Sigmoid colon (tissue), 7 donors: ENCODE data around the gene TMEM140. TPM values are rescaled to one million over a fixed set of nuclear protein-coding genes. Genes with fewer than 3 reads are reported as not detected.
A peak's percentile ranks its signal among the peaks of the same experiment; 100 is the strongest.

ENCODE experiments used
- DNase-seq: peaks from one replicate; pipeline ENCODE4 v3.0.0-alpha.2; 2019
- H3K27ac ChIP-seq, 4 donors: fragments of 200-600 bp; sonication (generic); one replicate each; pipeline ENCODE4 v1.5.1; 2016 to 2019; ENCODE audit warnings: mild to moderate bottlenecking in 1 of 4
- H3K27me3 ChIP-seq, 3 donors: fragments of 200-600 bp; sonication (generic); one replicate each; pipeline ENCODE4 v1.5.1; 2019; ENCODE audit warnings: mild to moderate bottlenecking in 1 of 3
- H3K36me3 ChIP-seq, 4 donors: fragments of 200-600 bp; sonication (generic); one replicate each; pipeline ENCODE4 v1.5.1; 2016 to 2019
- H3K4me1 ChIP-seq, 4 donors: fragments of 200-600 bp; sonication (generic); one replicate each; pipeline ENCODE4 v1.5.1; 2017 to 2019
- H3K4me3 ChIP-seq, 4 donors: fragments of 200-600 bp; sonication (generic); one replicate each; pipeline ENCODE4 v1.5.1; 2017 to 2019; ENCODE audit warnings: mild to moderate bottlenecking in 2 of 4, moderate library complexity in 1 of 4
- H3K9me3 ChIP-seq, 4 donors: fragments of 200-600 bp in 3 of 4; sonication (generic) in 3 of 4; one replicate each; pipeline versions ENCODE4 v1.5.1 to v1.6.1; 2013 to 2019
- EP300 ChIP-seq, 4 donors: sonication (generic); formaldehyde crosslinking; IDR thresholded peaks; one replicate each; pipeline ENCODE4 v1.6.1; 2017; ENCODE audit warnings: antibody characterized with exemption in 4 of 4
- POLR2A ChIP-seq, 2 donors: fragments of 450-650 bp; IDR thresholded peaks; one replicate each; pipeline ENCODE4 v1.6.1; 2016; ENCODE audit warnings: antibody characterized with exemption in 2 of 2, mild to moderate bottlenecking in 2 of 2, moderate library complexity in 2 of 2
- POLR2AphosphoS5 ChIP-seq, 4 donors: sonication (generic); formaldehyde crosslinking; IDR thresholded peaks; one replicate each; pipeline ENCODE4 v1.6.1; 2017; ENCODE audit warnings: antibody characterized with exemption in 4 of 4
- WGBS, 2 donors: extraction: QIAGEN DNeasy Blood & Tissue Kit; methylation state at CpG; one replicate each; pipeline ENCODE4 v1.1.7; 2013; 5-methylcytosine and 5-hydroxymethylcytosine counted together
- intact Hi-C: fragments of 100-400 bp; cut with DNase I; formaldehyde crosslinking; loops from one replicate; pipeline ENCODE4 v1.15.1; 2023
- polyA plus RNA-seq, 3 donors: library from polyadenylated mRNA; stranded (reverse); fragments of 200-250 nt; gene quantifications; one replicate each; pipeline ENCODE4 v1.2.3, GENCODE V29; 2013
- total RNA-seq, 4 donors: library from RNA; depleted of rRNA; stranded (reverse); fragments of >200 nt; gene quantifications; one replicate each; pipeline ENCODE4 v1.1.0, GENCODE V29; 2016
- TF ChIP-seq, protein P1 (sequence below), 4 experiments: fragments of 450-650 bp in 3 of 4; fragments of 200-600 bp in 1 of 4; IDR thresholded peaks; one replicate each; pipeline ENCODE4 v1.5.1; 2016 to 2019; ENCODE audit warnings: antibody characterized with exemption in 4 of 4, mild to moderate bottlenecking in 3 of 4, moderate library complexity in 2 of 4
- donor health status: healthy with polysubstance abuse.
- donor health status: Bipolar disorder and iron deficiency.
- donor health status: healthy.

TMEM140 gene
- total and polyA plus RNA-seq, 7 donors, result 5.4 to 29.6 (median 18.3) TPM

DNA sequence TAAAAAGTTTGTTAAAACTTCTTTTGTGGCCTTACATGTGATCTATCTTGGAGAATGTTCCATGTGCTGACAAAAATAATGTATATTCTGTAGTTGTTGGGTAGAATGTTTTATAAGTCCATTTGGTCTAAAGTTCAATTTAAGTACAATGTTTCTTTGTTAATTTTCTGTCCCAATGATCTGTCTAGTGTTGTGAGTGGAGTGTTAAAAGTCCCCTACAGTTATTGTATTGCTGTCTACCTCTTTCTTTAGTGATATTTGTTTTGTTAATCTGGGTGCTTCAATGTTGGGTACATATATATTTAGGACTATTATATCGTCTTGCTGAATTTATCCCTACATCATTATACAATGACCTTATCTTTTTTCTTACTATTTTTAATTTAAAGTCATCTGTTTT, 6.9 kb downstream of the TMEM140 start:
- Histone ChIP-seq H3K9me3 (no peaks in the 10 kb centered on the region), H3K36me3 (peaks cover 0 to 17% (median 2%) of the 10 kb centered on the region in 4 donors), H3K4me3 (no peak overlapping the region), H3K27me3 (no peaks in the 10 kb centered on the region), H3K27ac (no peak overlapping the region), H3K4me1 (peaks cover 0 to 33% (median 11%) of the 10 kb centered on the region in 4 donors)
- intact Hi-C loops, result no loop called here
- 15 to 86% methylated on average over 1 of the region's 1 CpG for WGBS, 2 donors
- TF ChIP-seq POLR2AphosphoS5 (IDR thresholded peaks at IDR 0.05), result no peak
- no peak for TF ChIP-seq POLR2A (IDR thresholded peaks at IDR 0.05)
- TF ChIP-seq, protein P1, sequence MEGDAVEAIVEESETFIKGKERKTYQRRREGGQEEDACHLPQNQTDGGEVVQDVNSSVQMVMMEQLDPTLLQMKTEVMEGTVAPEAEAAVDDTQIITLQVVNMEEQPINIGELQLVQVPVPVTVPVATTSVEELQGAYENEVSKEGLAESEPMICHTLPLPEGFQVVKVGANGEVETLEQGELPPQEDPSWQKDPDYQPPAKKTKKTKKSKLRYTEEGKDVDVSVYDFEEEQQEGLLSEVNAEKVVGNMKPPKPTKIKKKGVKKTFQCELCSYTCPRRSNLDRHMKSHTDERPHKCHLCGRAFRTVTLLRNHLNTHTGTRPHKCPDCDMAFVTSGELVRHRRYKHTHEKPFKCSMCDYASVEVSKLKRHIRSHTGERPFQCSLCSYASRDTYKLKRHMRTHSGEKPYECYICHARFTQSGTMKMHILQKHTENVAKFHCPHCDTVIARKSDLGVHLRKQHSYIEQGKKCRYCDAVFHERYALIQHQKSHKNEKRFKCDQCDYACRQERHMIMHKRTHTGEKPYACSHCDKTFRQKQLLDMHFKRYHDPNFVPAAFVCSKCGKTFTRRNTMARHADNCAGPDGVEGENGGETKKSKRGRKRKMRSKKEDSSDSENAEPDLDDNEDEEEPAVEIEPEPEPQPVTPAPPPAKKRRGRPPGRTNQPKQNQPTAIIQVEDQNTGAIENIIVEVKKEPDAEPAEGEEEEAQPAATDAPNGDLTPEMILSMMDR (IDR thresholded peaks at IDR 0.05), result no peak
- TF ChIP-seq EP300 (IDR thresholded peaks at IDR 0.05), result no peak
- DNase-seq, result no peak

DNA sequence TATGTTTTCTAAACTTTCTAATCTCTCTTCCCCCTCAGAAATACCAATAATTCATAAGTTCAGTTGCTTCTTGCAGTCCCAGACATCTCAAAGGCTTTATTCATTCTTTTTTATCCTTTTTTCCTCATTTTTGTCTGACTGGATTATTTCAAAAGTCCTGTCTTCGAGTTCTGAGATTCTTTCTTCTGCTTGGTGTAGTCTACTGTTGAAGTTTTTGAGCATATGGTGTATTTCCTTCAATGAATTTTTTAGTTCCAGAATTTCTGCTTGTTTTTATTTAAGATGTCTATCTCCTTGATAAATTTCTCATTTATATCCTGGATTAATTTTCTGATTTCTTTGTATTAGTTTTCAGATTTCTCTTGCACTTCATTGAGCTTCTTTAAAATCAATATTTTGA, 8.4 kb downstream of the TMEM140 start:
- Histone ChIP-seq H3K4me1 (peaks cover 0 to 34% (median 17%) of the 10 kb centered on the region in 4 donors), H3K27me3 (no peaks in the 10 kb centered on the region), H3K27ac (no peak overlapping the region), H3K36me3 (peaks cover 0 to 16% (median 2%) of the 10 kb centered on the region in 4 donors), H3K4me3 (no peak overlapping the region), H3K9me3 (no peaks in the 10 kb centered on the region)
- WGBS, 2 donors, result 92 to 96% methylated on average over 1 of the region's 1 CpG
- DNase-seq, result no peak
- no peak for TF ChIP-seq POLR2A (IDR thresholded peaks at IDR 0.05)
- no peak for TF ChIP-seq EP300 (IDR thresholded peaks at IDR 0.05)
- no peak for TF ChIP-seq POLR2AphosphoS5 (IDR thresholded peaks at IDR 0.05)
- TF ChIP-seq, protein P1 (IDR thresholded peaks at IDR 0.05), result no peak
- intact Hi-C loops, result no loop called here

DNA sequence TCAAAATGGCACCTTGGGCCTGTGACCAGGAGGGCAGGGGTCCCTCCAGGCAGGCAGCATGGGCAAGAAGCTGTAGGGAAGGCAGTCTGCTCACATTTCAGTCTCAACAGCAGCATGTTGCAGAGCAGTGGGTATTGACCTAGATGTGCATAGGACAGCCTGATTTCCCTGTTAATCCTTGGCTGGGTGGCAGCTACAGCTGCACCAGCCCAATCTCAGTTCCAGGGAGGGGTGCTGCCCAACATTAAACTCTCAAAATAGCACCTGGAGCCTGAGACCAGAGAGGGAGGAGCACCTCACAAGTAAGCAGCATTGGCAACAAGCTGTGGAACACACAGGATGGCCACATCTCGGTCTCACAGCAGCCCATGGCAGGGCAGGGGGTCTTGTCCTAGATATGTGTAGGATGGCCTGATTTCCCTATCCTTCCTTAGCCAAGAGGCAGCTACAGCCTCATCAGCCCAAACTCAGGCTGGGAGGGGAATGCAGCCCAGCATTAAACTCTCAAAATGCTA, 10.3 kb downstream of the TMEM140 start:
- Histone ChIP-seq H3K27ac (peak overlapping the region in 1 of 4 donors; percentile 67), H3K4me3 (no peak overlapping the region), H3K36me3 (no peaks in the 10 kb centered on the region), H3K27me3 (no peaks in the 10 kb centered on the region), H3K4me1 (peaks cover 0 to 41% (median 17%) of the 10 kb centered on the region in 4 donors), H3K9me3 (no peaks in the 10 kb centered on the region)
- WGBS, 2 donors, result 100% methylated on average over 1 of the region's 1 CpG
- DNase-seq, result no peak
- intact Hi-C loops, result no loop called here
- no peak for TF ChIP-seq EP300 (IDR thresholded peaks at IDR 0.05)
- TF ChIP-seq POLR2A (IDR thresholded peaks at IDR 0.05), result no peak

DNA sequence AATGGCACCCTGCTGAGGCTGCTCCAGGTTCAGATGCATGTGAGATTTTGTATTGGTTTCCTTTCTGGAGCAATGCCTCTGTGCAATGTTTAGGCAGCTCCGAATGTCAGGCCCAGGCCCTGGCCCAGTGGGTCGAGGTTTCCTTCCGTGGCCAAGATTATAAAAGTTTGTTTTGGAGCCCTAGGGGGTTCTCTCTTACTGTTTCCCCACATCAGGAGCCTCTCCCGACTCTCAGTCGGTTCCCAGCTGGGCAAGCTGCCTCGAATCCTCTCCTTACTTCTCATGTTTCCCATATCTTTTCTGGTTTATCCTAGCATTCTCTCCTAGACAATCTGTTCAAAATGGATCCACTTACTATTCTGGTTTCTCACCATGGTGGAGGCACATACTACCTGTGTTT, 11.0 kb downstream of the TMEM140 start:
- TF ChIP-seq POLR2AphosphoS5 (IDR thresholded peaks at IDR 0.05) (no peak), EP300 (IDR thresholded peaks at IDR 0.05) (no peak), POLR2A (IDR thresholded peaks at IDR 0.05) (no peak)
- TF ChIP-seq, protein P1 (IDR thresholded peaks at IDR 0.05), result no peak
- Histone ChIP-seq H3K4me1 (peaks cover 0 to 41% (median 17%) of the 10 kb centered on the region in 4 donors), H3K9me3 (no peaks in the 10 kb centered on the region), H3K27me3 (no peaks in the 10 kb centered on the region), H3K4me3 (no peak overlapping the region), H3K27ac (peak overlapping the region in 2 of 4 donors; percentile 32 to 67), H3K36me3 (peaks cover 0 to 4% (median 0%) of the 10 kb centered on the region in 4 donors)
- 88 to 93% methylated on average over 6 of the region's 6 CpGs for WGBS, 2 donors
- intact Hi-C loops, result no loop called here
- no peak for DNase-seq

DNA sequence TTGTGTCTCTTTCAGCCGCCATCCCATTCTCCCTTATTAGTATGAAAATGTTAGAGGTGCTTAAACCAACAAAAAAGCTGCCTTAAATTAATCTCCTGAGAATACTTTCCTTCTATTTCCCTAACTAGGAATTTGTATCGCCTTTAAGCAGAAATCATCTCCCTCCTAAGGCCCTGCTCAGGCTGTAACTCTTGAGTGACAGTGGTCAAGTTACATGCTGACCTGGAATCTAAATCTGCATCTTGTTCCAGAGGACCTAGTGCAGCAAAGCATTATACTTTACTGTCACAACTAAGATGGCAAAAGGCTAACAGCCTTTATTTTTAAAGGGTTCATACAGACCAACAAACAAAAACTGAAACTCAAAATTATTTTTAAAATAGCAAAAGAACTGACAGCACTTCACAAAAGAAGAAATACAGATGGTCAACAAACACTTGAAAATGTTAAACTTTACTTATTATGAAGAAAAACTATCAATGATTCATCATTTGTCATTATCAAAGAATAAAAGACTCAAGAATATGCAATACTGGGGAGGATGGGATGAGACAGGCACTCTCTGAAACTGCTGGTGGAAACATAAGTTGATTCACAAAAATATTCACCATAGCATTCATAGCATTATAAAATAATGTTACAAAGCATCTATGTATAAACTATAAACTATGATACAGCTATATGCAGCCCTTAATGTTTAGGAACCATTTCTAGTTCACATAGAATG, 11.7 kb downstream of the TMEM140 start:
- Histone ChIP-seq H3K9me3 (no peaks in the 10 kb centered on the region), H3K27ac (peak overlapping the region in 2 of 4 donors; percentile 32 to 67), H3K4me1 (peaks cover 0 to 41% (median 17%) of the 10 kb centered on the region in 4 donors), H3K27me3 (no peaks in the 10 kb centered on the region), H3K4me3 (no peak overlapping the region), H3K36me3 (peaks cover 0 to 11% (median under 1%) of the 10 kb centered on the region in 4 donors)
- intact Hi-C loops, result loop anchor here (10.0 kb wide), 1 partner anchor 385 kb away; the partner anchor contains the start of gene CALD1
- TF ChIP-seq POLR2A (IDR thresholded peaks at IDR 0.05), result no peak
- DNase-seq, result no peak
- 94 to 97% methylated on average over 2 of the region's 2 CpGs for WGBS, 2 donors
